ENCODE measurements around the gene SLC24A3. TPM values are rescaled to one million over a fixed set of nuclear protein-coding genes. Genes with fewer than 3 reads are reported as not detected.

The SLC24A3 gene
- total RNA-seq, 4 donors from 2014 or later, result 2.3 to 6.9 (median 5.4) TPM

- 70 to 77% methylated on average over 6 of the region's 6 CpGs for WGBS, 2 donors
- intact Hi-C loops (cut with DNase I; ENCODE audit: low total_unique reads), result no loop called here
- TF ChIP-seq CTCF (IDR thresholded peaks at IDR 0.05) (no peak), POLR2A (IDR thresholded peaks at IDR 0.05) (no peak)
- DNase-seq (ENCODE audit: low spot score in 2 of 2), result no peak
- H3K4me3 ChIP-seq (ENCODE audit: low read depth, poor library complexity, severe bottlenecking), result no peak overlapping the region
These were observed 390.9 kb downstream of the SLC24A3 start for GRCh38 chr20:19603376-19603750.

- no peak for TF ChIP-seq POLR2A (IDR thresholded peaks at IDR 0.05)
- TF ChIP-seq CTCF (IDR thresholded peaks at IDR 0.05), result no peak
- DNase-seq (ENCODE audit: low spot score in 2 of 2), result no peak
- 27 to 63% methylated on average over 1 of the region's 1 CpG for WGBS, 2 donors
- no peak overlapping the region for H3K4me3 ChIP-seq (ENCODE audit: low read depth, poor library complexity, severe bottlenecking)
- intact Hi-C loops (cut with DNase I; ENCODE audit: low total_unique reads), result no loop called here
These were observed 393.5 kb downstream of the SLC24A3 start for GRCh38 chr20:19605786-19606485.

- H3K4me3 ChIP-seq (ENCODE audit: low read depth, poor library complexity, severe bottlenecking), result no peak overlapping the region
- WGBS, 2 donors, result 80 to 84% methylated on average over 2 of the region's 2 CpGs
- intact Hi-C loops (cut with DNase I; ENCODE audit: low total_unique reads), result no loop called here
- DNase-seq (ENCODE audit: low spot score in 2 of 2), result no peak
- no peak for TF ChIP-seq CTCF (IDR thresholded peaks at IDR 0.05)
- no peak for TF ChIP-seq POLR2A (IDR thresholded peaks at IDR 0.05)
These were observed 397.3 kb downstream of the SLC24A3 start for GRCh38 chr20:19609642-19610223.

- H3K4me3 ChIP-seq (ENCODE audit: low read depth, poor library complexity, severe bottlenecking), result no peak overlapping the region
- TF ChIP-seq CTCF (IDR thresholded peaks at IDR 0.05) (no peak), POLR2A (IDR thresholded peaks at IDR 0.05) (no peak)
- DNase-seq (ENCODE audit: low spot score in 2 of 2), result no peak
- intact Hi-C loops (cut with DNase I; ENCODE audit: low total_unique reads), result no loop called here
These were observed 403.2 kb downstream of the SLC24A3 start for GRCh38 chr20:19615629-19616028.

- H3K4me3 ChIP-seq (ENCODE audit: low read depth, poor library complexity, severe bottlenecking), result no peak overlapping the region
- TF ChIP-seq POLR2A (IDR thresholded peaks at IDR 0.05), result no peak
- TF ChIP-seq CTCF (IDR thresholded peaks at IDR 0.05), result no peak
- no peak for DNase-seq (ENCODE audit: low spot score in 2 of 2)
- intact Hi-C loops (cut with DNase I; ENCODE audit: low total_unique reads), result no loop called here
- 65 to 74% methylated on average over 2 of the region's 2 CpGs for WGBS, 2 donors
These were observed 403.6 kb downstream of the SLC24A3 start for GRCh38 chr20:19616081-19616480.

GRCh38 chr20:19616620-19617019 lies 404.2 kb downstream of the SLC24A3 start:
- no peak for DNase-seq (ENCODE audit: low spot score in 2 of 2)
- intact Hi-C loops (cut with DNase I; ENCODE audit: low total_unique reads), result no loop called here
- no peak overlapping the region for H3K4me3 ChIP-seq (ENCODE audit: low read depth, poor library complexity, severe bottlenecking)
- TF ChIP-seq POLR2A (IDR thresholded peaks at IDR 0.05), result no peak
- no peak for TF ChIP-seq CTCF (IDR thresholded peaks at IDR 0.05)
- WGBS, 2 donors, result 89 to 91% methylated on average over 4 of the region's 4 CpGs
